Neural progenitor cell (in vitro differentiated cells): ENCODE results near the gene RSPH6A.

ENCODE experiments used
- EZH2 ChIP-seq: fragments of 200-600 bp; sonication (generic); IDR thresholded peaks from 2 replicates; pipeline ENCODE4 v1.6.1; 2017; ENCODE audit warnings: antibody characterized with exemption, mild to moderate bottlenecking, moderate library complexity
- EZH2phosphoT487 ChIP-seq: fragments of 200-600 bp; sonication (generic); IDR thresholded peaks from 2 replicates; pipeline ENCODE4 v1.6.1; 2017; ENCODE audit warnings: antibody characterized with exemption
- TF ChIP-seq, protein P1 (sequence below): fragments of 200-600 bp; sonication (generic); IDR thresholded peaks from 2 replicates; pipeline ENCODE4 v1.5.1; 2017; ENCODE audit warnings: antibody characterized with exemption, mild to moderate bottlenecking

DNA sequence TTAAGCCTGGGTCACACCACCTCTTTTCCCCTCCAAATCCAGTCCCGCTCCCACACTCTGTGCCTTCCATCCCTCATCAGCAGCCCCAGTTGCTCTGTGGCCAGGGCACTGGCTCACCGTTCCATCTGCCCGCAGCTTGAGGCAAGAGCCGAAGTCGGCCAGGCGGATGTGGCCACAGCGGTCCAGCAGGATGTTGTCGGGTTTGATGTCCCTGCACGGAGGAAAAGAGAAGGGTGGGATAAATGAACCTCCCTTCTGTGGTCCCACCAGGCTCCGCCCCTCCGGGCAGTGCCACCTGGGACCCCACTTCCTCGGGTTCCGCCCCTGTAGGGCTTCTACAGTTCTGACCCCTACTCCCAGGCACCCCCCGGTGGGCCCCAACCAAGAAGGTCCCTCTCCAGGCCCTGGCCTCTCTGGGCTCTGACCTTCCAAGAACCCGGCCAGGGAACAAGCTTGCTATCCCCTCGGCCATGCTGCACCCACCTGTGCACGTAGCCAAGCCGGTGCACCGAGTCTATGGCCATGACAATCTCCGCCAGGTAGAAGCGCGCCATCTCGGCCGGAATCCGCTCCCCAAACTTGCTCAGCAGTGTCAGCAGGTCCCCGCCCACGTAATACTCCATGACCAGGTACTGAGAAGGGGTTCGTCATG, 37.0 kb downstream of the RSPH6A start:
- TF ChIP-seq, protein P1, sequence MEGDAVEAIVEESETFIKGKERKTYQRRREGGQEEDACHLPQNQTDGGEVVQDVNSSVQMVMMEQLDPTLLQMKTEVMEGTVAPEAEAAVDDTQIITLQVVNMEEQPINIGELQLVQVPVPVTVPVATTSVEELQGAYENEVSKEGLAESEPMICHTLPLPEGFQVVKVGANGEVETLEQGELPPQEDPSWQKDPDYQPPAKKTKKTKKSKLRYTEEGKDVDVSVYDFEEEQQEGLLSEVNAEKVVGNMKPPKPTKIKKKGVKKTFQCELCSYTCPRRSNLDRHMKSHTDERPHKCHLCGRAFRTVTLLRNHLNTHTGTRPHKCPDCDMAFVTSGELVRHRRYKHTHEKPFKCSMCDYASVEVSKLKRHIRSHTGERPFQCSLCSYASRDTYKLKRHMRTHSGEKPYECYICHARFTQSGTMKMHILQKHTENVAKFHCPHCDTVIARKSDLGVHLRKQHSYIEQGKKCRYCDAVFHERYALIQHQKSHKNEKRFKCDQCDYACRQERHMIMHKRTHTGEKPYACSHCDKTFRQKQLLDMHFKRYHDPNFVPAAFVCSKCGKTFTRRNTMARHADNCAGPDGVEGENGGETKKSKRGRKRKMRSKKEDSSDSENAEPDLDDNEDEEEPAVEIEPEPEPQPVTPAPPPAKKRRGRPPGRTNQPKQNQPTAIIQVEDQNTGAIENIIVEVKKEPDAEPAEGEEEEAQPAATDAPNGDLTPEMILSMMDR, result no peak
- TF ChIP-seq EZH2phosphoT487 (no peak), EZH2 (no peak)
